K562 (cell line): ENCODE results near the gene RAB41. TPM values are rescaled to one million over a fixed set of nuclear protein-coding genes. Genes with fewer than 3 reads are reported as not detected.

Source experiments
- ATAC-seq: fragments of 200-7000 bp; cut with Tn5 transposase; 3 replicates; pipeline ENCODE4 v1.9.1; 2020; ENCODE audit warnings: moderate library complexity
- BruUV-seq: library from RNA; stranded (reverse); fragments of 400-500 nt; replicated peaks from 2 replicates; lab custom pipeline; 2021; lab: Mats Ljungman, UMichigan
- CTCF ChIA-PET: fragments of 300-600 bp; formaldehyde crosslinking; extraction: SDS; loops from one replicate; lab custom pipeline; 2021; ENCODE audit warnings: low intra/inter-chr PET ratio; lab: Yijun Ruan, JAX
- POLR2A ChIA-PET: fragments of 300-600, 350-650 bp; sonication (Branson Sonifier 250); formaldehyde crosslinking; extraction: SDS; loops from one replicate; lab custom pipeline; 2021; ENCODE audit warnings: antibody characterized with exemption, inconsistent platforms; lab: Yijun Ruan, JAX
- DNase-seq, 4 experiments: peaks; one replicate each; pipeline versions ENCODE4 v3.0.0 to v3.0.0-alpha.2; 2011 to 2018; ENCODE audit warnings: low spot score in 3 of 4, mixed read lengths in 3 of 4; ENCODE audit errors: extremely low read depth in 1 of 4
- FAIRE-seq: peaks from 2 replicates; lab custom pipeline; 2011; peaks lifted over from hg19 to GRCh38; lab: Jason Lieb, UNC
- H2AFZ ChIP-seq: 2 replicates; pipeline ENCODE4 v1.6.0; 2011; ENCODE audit warnings: low read depth, low read length, control low read depth, inconsistent platforms
- H3K27ac ChIP-seq: fragments of 200-600 bp; 3 replicates; pipeline ENCODE4 v1.8.0; 2011; ENCODE audit warnings: low read depth, mild to moderate bottlenecking, control low read depth, inconsistent platforms, low read length, moderate library complexity, mixed read lengths; ENCODE audit errors: extremely low read depth
- H3K27me3 ChIP-seq, 2 experiments: fragments of 300-600 bp in 1 of 2; 2 replicates in 1 of 2; 3 replicates in 1 of 2; pipeline versions ENCODE4 v1.6.0 to v1.8.0; 2011; ENCODE audit warnings: inconsistent platforms in 2 of 2, low read length in 2 of 2, mild to moderate bottlenecking in 1 of 2, mixed read lengths in 1 of 2, moderate library complexity in 1 of 2; ENCODE audit not compliant: control insufficient read depth in 2 of 2, insufficient read depth in 2 of 2
- H3K36me3 ChIP-seq: fragments of 300-600 bp; 3 replicates; pipeline ENCODE4 v1.8.0; 2011; ENCODE audit warnings: mild to moderate bottlenecking, low read length, inconsistent platforms; ENCODE audit not compliant: control insufficient read depth, insufficient read depth
- H3K4me1 ChIP-seq, 2 experiments: fragments of 200-600 bp in 1 of 2; replicated peaks in 1 of 2; 2 replicates in 1 of 2; 3 replicates in 1 of 2; pipeline versions ENCODE4 v1.5.1 to v1.8.0; 2011; ENCODE audit warnings: inconsistent platforms in 2 of 2, low read length in 2 of 2, mild to moderate bottlenecking in 1 of 2, mixed read lengths in 1 of 2, moderate library complexity in 1 of 2; ENCODE audit not compliant: control insufficient read depth in 2 of 2, insufficient read depth in 2 of 2
- H3K4me2 ChIP-seq: 2 replicates; pipeline ENCODE4 v1.6.1; 2011; ENCODE audit warnings: low read length, control low read depth, inconsistent platforms, mixed read lengths; ENCODE audit not compliant: insufficient read depth
- H3K4me3 ChIP-seq: fragments of 200-600 bp; sonication (generic), shearing (Covaris generic); 2 replicates; pipeline ENCODE4 v1.5.1; 2016; ENCODE audit warnings: control low read depth, inconsistent platforms
- H3K79me2 ChIP-seq: fragments of 200-600 bp; 3 replicates; pipeline ENCODE4 v1.8.0; 2011; ENCODE audit warnings: low read length, inconsistent platforms; ENCODE audit not compliant: control insufficient read depth, insufficient read depth
- H3K9ac ChIP-seq, 2 experiments: 2 replicates each; pipeline versions ENCODE4 v1.6.0 to v1.6.1; 2011; ENCODE audit warnings: low read depth in 2 of 2, low read length in 2 of 2, control low read depth in 1 of 2, inconsistent platforms in 1 of 2, mild to moderate bottlenecking in 1 of 2, mixed read lengths in 1 of 2; ENCODE audit not compliant: insufficient read depth in 1 of 2
- H3K9me1 ChIP-seq: one replicate; pipeline ENCODE4 v1.6.0; 2011; ENCODE audit warnings: inconsistent platforms, mild to moderate bottlenecking, low read length, moderate library complexity; ENCODE audit not compliant: control insufficient read depth, insufficient read depth
- H3K9me3 ChIP-seq: replicated peaks from 2 replicates; pipeline ENCODE4 v1.5.1; 2011; ENCODE audit warnings: low read depth, low read length, inconsistent platforms; ENCODE audit not compliant: control insufficient read depth, insufficient read depth
- H4K20me1 ChIP-seq: replicated peaks from 2 replicates; pipeline ENCODE4 v1.6.1; 2011; ENCODE audit warnings: low read length, inconsistent platforms, mixed read lengths; ENCODE audit not compliant: control insufficient read depth, insufficient read depth
- BRCA1 ChIP-seq, 2 experiments: fragments of 450-650 bp in 1 of 2; sonication (generic) in 1 of 2; formaldehyde crosslinking in 1 of 2; IDR thresholded peaks; 2 replicates each; pipeline versions ENCODE4 v1.5.0 to v1.6.1; 2017 to 2020; ENCODE audit warnings: mild to moderate bottlenecking in 1 of 2, missing genetic modification reagents in 1 of 2
- MIER1 ChIP-seq: fragments of 450-650 bp; IDR thresholded peaks from 2 replicates; pipeline ENCODE4 v1.6.1; 2016; ENCODE audit warnings: antibody characterized with exemption, mild to moderate bottlenecking, low read depth
- MXD1 ChIP-seq: fragments of 250-450 bp; sonication (Bioruptor Pico); IDR thresholded peaks from 2 replicates; pipeline ENCODE4 v1.8.0; 2021; ENCODE audit warnings: borderline replicate concordance, mild to moderate bottlenecking, moderate library complexity; ENCODE audit not compliant: poor library complexity, severe bottlenecking
- NR2C1 ChIP-seq, 2 experiments: fragments of 450-650 bp; IDR thresholded peaks; 2 replicates each; pipeline ENCODE4 v1.6.1; 2017; ENCODE audit warnings: mild to moderate bottlenecking in 2 of 2, antibody characterized with exemption in 1 of 2, inconsistent platforms in 1 of 2, missing compliant biosample characterization in 1 of 2, missing genetic modification characterization in 1 of 2
- NUFIP1 ChIP-seq: fragments of 450-650 bp; IDR thresholded peaks from 2 replicates; pipeline ENCODE4 v1.6.1; 2018; ENCODE audit not compliant: partially characterized antibody
- SMARCA4 ChIP-seq: fragments of 450-650 bp; IDR thresholded peaks from 2 replicates; pipeline ENCODE4 v1.6.1; 2016
- TARDBP ChIP-seq: fragments of 450-650 bp; IDR thresholded peaks from 2 replicates; pipeline ENCODE4 v1.6.1; 2016
- TEAD2 ChIP-seq: fragments of 450-650 bp; IDR thresholded peaks from 2 replicates; pipeline ENCODE4 v1.6.1; 2016; ENCODE audit warnings: missing genetic modification characterization, control low read depth, missing compliant biosample characterization
- ZNF518B ChIP-seq: fragments of 250-450 bp; sonication (Bioruptor Pico); IDR thresholded peaks from 2 replicates; pipeline ENCODE4 v1.5.0; 2021; ENCODE audit warnings: mild to moderate bottlenecking, moderate library complexity
- ZNF780A ChIP-seq: fragments of 250-450 bp; sonication (Bioruptor Pico); IDR thresholded peaks from 2 replicates; pipeline ENCODE4 v1.5.0; 2021; ENCODE audit warnings: mild to moderate bottlenecking
- WGBS: fragments of 100-300 bp; shearing (Covaris generic); methylation state at CpG from one replicate; pipeline ENCODE4 v1.1.6; 2016; ENCODE audit warnings: low coverage, mixed read lengths; ENCODE audit not compliant: insufficient coverage; ENCODE audit errors: missing lambda C conversion rate; 5-methylcytosine and 5-hydroxymethylcytosine counted together
- in situ Hi-C: fragments of 300-500 bp; cut with MboI; formaldehyde crosslinking; loops from 4 replicates; pipeline ENCODE4 v1.15.0; 2018; ENCODE audit warnings: inconsistent platforms, mixed read lengths
- intact Hi-C: fragments of 100-400 bp; cut with micrococcal nuclease; formaldehyde crosslinking; loops from 2 replicates; pipeline ENCODE4 v1.14.2; 2022
- polyA plus RNA-seq, 8 experiments: library from polyadenylated mRNA; depleted of rRNA in 4 of 8; stranded (reverse) in 5 of 8; unstranded in 3 of 8; fragments of >200 nt; fragmentation: Nextera tagmentation in 2 of 8; fragmentation: Illumina TruSeq in 1 of 8; extraction: Ambion mirVana in 2 of 8; extraction: Trizol in 1 of 8; gene quantifications; 2 replicates each; pipeline versions ENCODE4 v1.2.1 to v1.2.3, GENCODE V29; 2011 to 2014; ENCODE audit warnings: inconsistent platforms in 1 of 8, missing spikeins in 1 of 8
- total RNA-seq, 7 experiments: library from RNA; depleted of rRNA in 6 of 7; stranded (reverse); fragments of >200 nt in 6 of 7; fragmentation: Illumina TruSeq in 2 of 7; extraction: Trizol in 2 of 7; gene quantifications; 2 replicates each; pipeline versions ENCODE4 v1.2.1 to v1.2.3, GENCODE V29; 2011 to 2021; ENCODE audit warnings: low replicate concordance in 1 of 7

The RAB41 gene
- total and polyA plus RNA-seq, 9 of the 15 experiments (the other 6 are each of a cell fraction or from before 2014, with no cell fraction given), result 0.08 TPM; not detected in 8

GRCh38 chrX:70280573-70280972 lies 1.4 kb upstream of the RAB41 start (continued):
- TF ChIP-seq MIER1, result peak; percentile 63; the same call in 1 of the 2 replicates

GRCh38 chrX:70289168-70289792 lies 7.3 kb downstream of the RAB41 start:
- no peak for FAIRE-seq
- H3K27ac ChIP-seq, result peak overlapping the region; percentile 31; the same call in 2 of the 3 replicates
- peaks cover 44% of the 10 kb centered on the region for H3K79me2 ChIP-seq

More at GRCh38 chrX:70289168-70289792, 7.3 kb downstream of the RAB41 start:
- CTCF ChIA-PET, result no interaction called here
- intact Hi-C loops (no loop called here), in situ Hi-C loops (no loop called here)
- Histone ChIP-seq H4K20me1 (no peaks in the 10 kb centered on the region), H3K4me3 (peak overlapping the region; percentile 78), H3K36me3 (peaks cover 37% of the 10 kb centered on the region), H3K4me1 (no peaks in the 10 kb centered on the region; a peak in 1 of 5 replicates), H3K27me3 (no peaks in the 10 kb centered on the region), H3K9ac (peak overlapping the region; percentile 91 to 96), H2AFZ (peak overlapping the region; percentile 79), H3K9me1 (no peaks in the 10 kb centered on the region), H3K4me2 (peak overlapping the region; percentile 82), H3K9me3 (no peaks in the 10 kb centered on the region)
- 8% methylated on average over 8 of the region's 11 CpGs for WGBS
- ATAC-seq (no peak; the same call in 1 of the 3 replicates), DNase-seq (peak in 1 of 4 experiments; percentile 1)
- TSS peak; percentile 82 for BruUV-seq
- TF ChIP-seq TEAD2, result no peak
- TF ChIP-seq MXD1, result no peak
- TF ChIP-seq ZNF780A (CRISPR knock-in tag), result no peak
- no peak for TF ChIP-seq ZNF518B (CRISPR knock-in tag)
- no peak for TF ChIP-seq SMARCA4
- no peak for TF ChIP-seq NR2C1 (IDR thresholded peaks at IDR 0.05)
- no peak for TF ChIP-seq NR2C1 (tag; IDR thresholded peaks at IDR 0.05)
- TF ChIP-seq TARDBP, result no peak
- TF ChIP-seq NUFIP1, result no peak
- TF ChIP-seq BRCA1 (IDR thresholded peaks at IDR 0.05), result no peak
- no peak for TF ChIP-seq BRCA1 (CRISPR knock-in tag; IDR thresholded peaks at IDR 0.05)
- POLR2A ChIA-PET, result interaction anchor here (0.6 to 1.6 kb wide), 3 partner anchors 10 to 67 kb away, joined by 3 to 13 read pairs (median 8); no protein-coding TSS in a partner anchor
